GM23248 (cell line): ENCODE results near the gene ZBTB46. TPM values are rescaled to one million over a fixed set of nuclear protein-coding genes. Genes with fewer than 3 reads are reported as not detected.
"Not testable (repeated sequence)": the region's sequence is repeated elsewhere in the genome, so short reads cannot be mapped to it uniquely, and the experiment has no call there.

ENCODE experiments used
- DNase-seq: peaks from one replicate; pipeline ENCODE4 v3.0.0-alpha.2; 2015
- H2AFZ ChIP-seq: fragments of 200-600 bp; sonication (generic); 2 replicates; pipeline ENCODE4 v1.6.1; 2016; ENCODE audit warnings: antibody characterized with exemption
- H3F3A ChIP-seq: fragments of 200-600 bp; sonication (generic); 2 replicates; pipeline ENCODE4 v1.6.1; 2016; ENCODE audit warnings: mild to moderate bottlenecking, antibody characterized with exemption, mixed run types; ENCODE audit not compliant: insufficient read depth
- H3K27ac ChIP-seq: fragments of 200-600 bp; sonication (generic); 2 replicates; pipeline ENCODE4 v1.5.1; 2016; ENCODE audit warnings: mild to moderate bottlenecking
- H3K27me3 ChIP-seq: fragments of 200-600 bp; sonication (generic); replicated peaks from 2 replicates; pipeline ENCODE4 v1.6.1; 2016; ENCODE audit warnings: mild to moderate bottlenecking; ENCODE audit not compliant: insufficient read depth
- H3K36me3 ChIP-seq: fragments of 200-600 bp; sonication (generic); 2 replicates; pipeline ENCODE4 v1.6.1; 2016; ENCODE audit warnings: low read depth, mild to moderate bottlenecking
- H3K4me1 ChIP-seq: fragments of 200-600 bp; sonication (generic); 2 replicates; pipeline ENCODE4 v1.6.1; 2016; ENCODE audit warnings: mild to moderate bottlenecking; ENCODE audit not compliant: insufficient read depth
- H3K4me2 ChIP-seq: fragments of 200-600 bp; sonication (generic); one replicate; pipeline ENCODE4 v1.6.1; 2016; ENCODE audit warnings: mild to moderate bottlenecking; ENCODE audit not compliant: unreplicated experiment
- H3K4me3 ChIP-seq: fragments of 200-600 bp; sonication (generic); 2 replicates; pipeline ENCODE4 v1.5.1; 2016; ENCODE audit warnings: mild to moderate bottlenecking
- H3K79me2 ChIP-seq: fragments of 200-600 bp; sonication (generic); 2 replicates; pipeline ENCODE4 v1.6.1; 2016; ENCODE audit warnings: mild to moderate bottlenecking; ENCODE audit not compliant: insufficient read depth
- H3K9ac ChIP-seq: fragments of 200-600 bp; sonication (generic); 2 replicates; pipeline ENCODE4 v1.6.1; 2016; ENCODE audit warnings: mild to moderate bottlenecking
- H3K9me2 ChIP-seq: fragments of 200-600 bp; sonication (generic); 2 replicates; pipeline ENCODE4 v1.6.1; 2016; ENCODE audit warnings: mixed run types, mild to moderate bottlenecking, moderate library complexity; ENCODE audit not compliant: insufficient read depth
- H3K9me3 ChIP-seq: fragments of 200-600 bp; sonication (generic); one replicate; pipeline ENCODE4 v1.6.1; 2017; ENCODE audit warnings: low read depth
- H4K20me1 ChIP-seq: fragments of 200-600 bp; sonication (generic); 2 replicates; pipeline ENCODE4 v1.6.0; 2016; ENCODE audit not compliant: insufficient read depth
- EZH2 ChIP-seq: fragments of 200-600 bp; sonication (generic); IDR thresholded peaks from 2 replicates; pipeline ENCODE4 v1.6.1; 2018; ENCODE audit warnings: antibody characterized with exemption, mild to moderate bottlenecking; ENCODE audit not compliant: insufficient read depth, poor library complexity, severe bottlenecking
- EZH2phosphoT487 ChIP-seq: fragments of 200-600 bp; sonication (generic); IDR thresholded peaks from 2 replicates; pipeline ENCODE4 v1.6.1; 2018; ENCODE audit warnings: antibody characterized with exemption, moderate library complexity, mild to moderate bottlenecking, low read depth; ENCODE audit not compliant: insufficient read depth
- WGBS, 2 experiments: methylation state at CpG; one replicate each; pipeline ENCODE4 v1.1.6; 2015 to 2017; ENCODE audit warnings: low lambda C conversion rate in 2 of 2, low coverage in 1 of 2; ENCODE audit errors: missing lambda C conversion rate in 2 of 2; 5-methylcytosine and 5-hydroxymethylcytosine counted together
- in situ Hi-C: fragments of 300-500 bp; cut with MboI; formaldehyde crosslinking; loops from 2 replicates; pipeline ENCODE4 v1.15.0; 2020
- polyA plus RNA-seq: library from polyadenylated mRNA; unstranded; fragments of >200 nt; fragmentation: Nextera tagmentation; extraction: Ambion mirVana; gene quantifications from 2 replicates; pipeline ENCODE4 v1.2.1, GENCODE V29; 2016
- total RNA-seq: library from RNA; depleted of rRNA; stranded (reverse); fragments of >200 nt; shearing (Covaris generic); gene quantifications from 2 replicates; pipeline ENCODE4 v1.2.3, GENCODE V29; 2014

Gene ZBTB46
- total and polyA plus RNA-seq, 2 experiments from 2014 or later, result 0.33 to 1.9 TPM

GRCh38 chr20:63731410-63731809, 99.7 kb downstream of the ZBTB46 start:
- no peaks in the 10 kb centered on the region for H4K20me1 ChIP-seq
- WGBS, 2 experiments, result 84% methylated on average over 4 to 5 of the region's 5 CpGs

GRCh38 chr20:63730189-63730733, 100.8 kb downstream of the ZBTB46 start:
- H3K9me3 ChIP-seq, DNase-seq, H3K4me1 ChIP-seq, H4K20me1 ChIP-seq, in situ Hi-C loops, H3K4me2 ChIP-seq, H2AFZ ChIP-seq, H3K9ac ChIP-seq, H3F3A ChIP-seq, H3K27ac ChIP-seq, H3K27me3 ChIP-seq, H3K4me3 ChIP-seq, H3K9me2 ChIP-seq, H3K36me3 ChIP-seq: not testable (repeated sequence)
- WGBS, 2 experiments, result 95 to 96% methylated on average over 17 to 18 of the region's 18 CpGs
- peaks cover 67% of the 10 kb centered on the region for H3K79me2 ChIP-seq

More at GRCh38 chr20:63731410-63731809, 99.7 kb downstream of the ZBTB46 start:
- in situ Hi-C loops, result no loop called here
- no peak for DNase-seq
- Histone ChIP-seq H3F3A (no peaks in the 10 kb centered on the region), H3K9me2 (no peaks in the 10 kb centered on the region), H3K9ac (no peak overlapping the region), H3K36me3 (no peaks in the 10 kb centered on the region), H3K4me1 (no peaks in the 10 kb centered on the region), H3K79me2 (peaks cover 56% of the 10 kb centered on the region), H3K27me3 (no peaks in the 10 kb centered on the region), H3K4me2 (no peak overlapping the region), H3K9me3 (no peaks in the 10 kb centered on the region), H3K4me3 (no peak overlapping the region), H3K27ac (no peak overlapping the region), H2AFZ (no peak overlapping the region)
- TF ChIP-seq EZH2, result no peak
- TF ChIP-seq EZH2phosphoT487, result no peak

GRCh38 chr20:63722967-63723622, 108.0 kb downstream of the ZBTB46 start:
- in situ Hi-C loops, H3K27ac ChIP-seq, DNase-seq, H3K9me3 ChIP-seq, H3K27me3 ChIP-seq, H3K9ac ChIP-seq, H3K4me1 ChIP-seq, H3K4me2 ChIP-seq, H3K4me3 ChIP-seq, H2AFZ ChIP-seq, H4K20me1 ChIP-seq, H3K9me2 ChIP-seq: not testable (repeated sequence)
- Histone ChIP-seq H3K36me3 (peaks cover 17% of the 10 kb centered on the region), H3K79me2 (peaks cover 95% of the 10 kb centered on the region), H3F3A (peaks cover 12% of the 10 kb centered on the region)
- WGBS, 2 experiments, result 57 to 71% methylated on average over 2 of the region's 2 CpGs

- in situ Hi-C loops, result no loop called here
- Histone ChIP-seq H4K20me1 (no peaks in the 10 kb centered on the region), H3K4me2 (no peak overlapping the region), H3K27me3 (no peaks in the 10 kb centered on the region), H3K36me3 (peaks cover 33% of the 10 kb centered on the region), H3K4me3 (no peak overlapping the region), H3K9ac (no peak overlapping the region), H3K9me3 (no peaks in the 10 kb centered on the region), H3K4me1 (no peaks in the 10 kb centered on the region), H3K9me2 (no peaks in the 10 kb centered on the region), H2AFZ (no peak overlapping the region), H3F3A (peaks cover 12% of the 10 kb centered on the region), H3K79me2 (peaks cover 95% of the 10 kb centered on the region), H3K27ac (no peak overlapping the region)
- no peak for DNase-seq
- 100% methylated on average over 2 of the region's 2 CpGs for WGBS, 2 experiments
- TF ChIP-seq EZH2, result no peak
- no peak for TF ChIP-seq EZH2phosphoT487
These were observed 112.1 kb downstream of the ZBTB46 start for GRCh38 chr20:63718996-63719395.

GRCh38 chr20:63714858-63715257, 116.2 kb downstream of the ZBTB46 start:
- H3K4me2 ChIP-seq, result no peak overlapping the region
- H3K27me3 ChIP-seq, result no peaks in the 10 kb centered on the region
- H3K36me3 ChIP-seq, result peaks cover 63% of the 10 kb centered on the region
- H3K4me3 ChIP-seq, result no peak overlapping the region
- no peaks in the 10 kb centered on the region for H3K4me1 ChIP-seq
- H3K9ac ChIP-seq, result no peak overlapping the region
- no peak overlapping the region for H3K27ac ChIP-seq
- TF ChIP-seq EZH2phosphoT487, result no peak
- no peak for TF ChIP-seq EZH2
- in situ Hi-C loops, result no loop called here
- H2AFZ ChIP-seq, result no peak overlapping the region
- no peaks in the 10 kb centered on the region for H4K20me1 ChIP-seq
- 96 to 98% methylated on average over 5 of the region's 5 CpGs for WGBS, 2 experiments
- no peaks in the 10 kb centered on the region for H3K9me3 ChIP-seq
- DNase-seq, result peak; percentile 18
- peaks cover 5% of the 10 kb centered on the region; the same call in 1 of the 2 replicates for H3F3A ChIP-seq
- no peaks in the 10 kb centered on the region for H3K9me2 ChIP-seq
- peaks cover 100% of the 10 kb centered on the region for H3K79me2 ChIP-seq
